T47D (cell line): Measurements from ENCODE around the gene KCNJ6.

Source experiments
- DNase-seq, 2 experiments: peaks; one replicate each; pipeline versions ENCODE4 v3.0.0 to v3.0.0-alpha.2; 2011 to 2012; ENCODE audit warnings: low read depth in 1 of 2, low spot score in 1 of 2
- JUND ChIP-seq: IDR thresholded peaks from 2 replicates; pipeline ENCODE4 v1.6.1; 2012; ENCODE audit warnings: low read depth
- in situ Hi-C: cut with HindIII; loops from 2 replicates; pipeline ENCODE4 v1.10.0; 2016; ENCODE audit warnings: low sequenced_read_pairs, low pct_unique_long_range_greater_than_20kb

KCNJ6 gene

DNA sequence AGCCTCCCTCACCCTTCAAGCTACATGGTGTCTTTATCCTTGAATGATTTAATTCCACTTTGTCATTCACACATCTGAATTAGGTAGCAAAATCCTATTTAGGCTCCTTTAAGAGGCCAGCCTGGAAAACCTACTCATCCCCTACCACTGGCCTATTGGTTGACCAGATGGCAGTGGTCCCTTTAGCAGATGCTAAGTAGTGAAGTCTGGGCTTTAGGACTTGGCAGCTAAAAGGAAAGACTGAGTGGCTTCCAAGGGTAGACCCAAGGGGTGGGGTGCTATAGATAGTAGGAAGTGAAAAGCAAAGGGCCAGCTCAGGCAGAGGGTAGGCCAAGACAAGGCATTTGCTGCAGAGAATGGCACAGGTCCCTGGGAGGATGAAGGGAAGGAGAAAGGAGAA, 46.6 kb downstream of the KCNJ6 start:
- TF ChIP-seq JUND, result no peak
- no peak for DNase-seq
- in situ Hi-C loops, result no loop called here

DNA sequence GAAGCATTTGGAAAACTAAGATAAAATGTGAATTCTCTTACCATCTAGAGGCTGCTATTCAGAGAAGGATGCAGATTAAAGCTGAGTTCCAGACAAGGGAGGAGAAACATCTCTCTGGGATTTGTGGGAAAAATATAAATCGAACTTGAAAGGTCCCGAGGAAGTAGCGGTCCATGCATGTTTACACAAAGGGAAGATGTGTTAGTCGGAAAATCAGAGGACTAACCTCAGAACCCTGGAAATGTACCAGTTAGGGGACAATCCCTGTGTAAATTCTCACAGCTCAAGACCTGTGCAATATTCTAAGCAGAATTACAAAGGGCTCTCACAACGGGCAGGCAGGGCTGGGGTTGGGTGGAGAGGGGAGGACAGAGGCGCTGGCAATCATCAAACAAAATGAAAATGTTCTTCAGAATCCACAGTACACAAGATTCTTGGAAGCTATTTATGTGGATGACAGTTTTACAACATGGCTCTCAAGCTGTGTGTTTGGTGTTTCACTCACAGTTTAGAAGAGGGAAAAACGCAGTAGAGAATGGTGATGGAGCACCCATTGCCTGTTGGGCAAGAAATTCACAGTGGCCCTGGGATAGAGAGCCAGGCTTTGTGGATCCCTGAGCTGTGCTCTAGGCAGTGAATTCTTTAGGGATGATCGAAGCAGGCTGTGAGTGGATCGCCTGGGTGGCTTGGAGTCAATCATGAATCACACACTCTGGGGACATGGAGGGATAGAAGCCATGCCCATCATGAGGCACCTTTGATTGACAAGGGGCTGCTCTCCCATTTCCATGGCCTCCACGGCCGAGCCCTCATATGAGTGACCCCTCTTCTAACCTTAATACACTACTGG, 47.6 kb downstream of the KCNJ6 start:
- no peak for DNase-seq
- TF ChIP-seq JUND, result no peak
- in situ Hi-C loops, result no loop called here

DNA sequence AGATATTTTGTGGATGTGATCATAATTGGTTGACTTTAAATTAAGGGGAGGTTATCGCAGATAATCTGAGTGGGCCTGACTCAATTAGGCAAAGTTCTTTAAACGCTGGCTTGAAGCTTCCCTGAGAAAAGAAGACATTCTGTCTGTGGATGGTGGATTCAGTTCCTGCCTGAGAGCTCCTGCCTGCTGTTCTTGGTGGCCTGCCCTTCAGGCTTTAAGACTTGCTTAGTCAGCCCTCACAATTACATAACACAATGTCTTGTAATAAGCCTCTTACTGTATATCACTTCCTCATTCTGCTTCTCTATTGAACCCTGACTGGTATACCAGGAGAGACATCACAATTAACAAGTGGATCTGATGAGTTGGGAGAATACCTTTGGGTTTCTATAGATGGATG, 50.2 kb downstream of the KCNJ6 start:
- no peak for TF ChIP-seq JUND
- no peak for DNase-seq
- in situ Hi-C loops, result no loop called here

- in situ Hi-C loops, result no loop called here
- no peak for TF ChIP-seq JUND
- DNase-seq, result no peak
Observed at GRCh38 chr21:37865156-37865555, 51.1 kb downstream of the KCNJ6 start.

DNA sequence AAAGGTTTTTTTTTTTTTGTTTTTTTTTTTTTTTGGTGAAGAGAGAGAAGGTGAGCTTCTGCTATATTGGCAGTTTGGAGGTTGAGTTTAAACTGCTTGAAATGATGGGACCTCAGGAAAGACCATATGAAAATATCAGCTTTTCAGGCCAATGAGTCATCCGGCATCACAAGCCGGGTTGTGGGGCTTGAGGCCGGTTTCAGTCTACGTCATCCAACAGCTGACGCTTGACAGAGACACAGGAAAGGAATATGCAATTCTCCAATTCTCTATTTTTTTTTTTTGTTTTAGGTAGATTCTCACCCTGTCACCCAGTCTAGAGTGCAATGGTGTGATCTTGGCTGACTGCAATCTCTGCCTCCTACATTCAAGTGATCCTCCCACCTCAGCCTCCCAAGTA, 52.4 kb downstream of the KCNJ6 start:
- in situ Hi-C loops, result no loop called here
- no peak for TF ChIP-seq JUND
- no peak for DNase-seq

DNA sequence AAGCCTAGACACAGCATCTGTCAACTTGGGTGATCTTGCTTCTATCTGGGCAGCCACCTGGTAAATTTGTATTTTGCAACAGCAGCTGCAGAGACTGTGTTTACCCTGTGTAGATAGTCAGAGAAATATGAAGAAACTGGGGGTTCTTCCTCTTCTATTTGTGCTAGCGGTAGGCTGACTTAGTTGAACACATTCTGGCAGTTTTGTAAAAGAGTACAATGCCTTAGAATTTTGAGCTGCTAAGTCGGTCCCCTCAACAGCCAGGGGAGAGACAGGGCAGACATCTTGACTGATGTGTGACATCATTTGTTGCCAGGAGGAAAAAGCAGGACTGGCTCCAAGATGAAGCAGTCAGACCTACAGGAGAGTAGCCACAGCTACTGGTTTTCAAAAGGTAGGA, 53.7 kb downstream of the KCNJ6 start:
- no peak for TF ChIP-seq JUND
- in situ Hi-C loops, result no loop called here
- DNase-seq, result peak; percentile 51 to 61

DNA sequence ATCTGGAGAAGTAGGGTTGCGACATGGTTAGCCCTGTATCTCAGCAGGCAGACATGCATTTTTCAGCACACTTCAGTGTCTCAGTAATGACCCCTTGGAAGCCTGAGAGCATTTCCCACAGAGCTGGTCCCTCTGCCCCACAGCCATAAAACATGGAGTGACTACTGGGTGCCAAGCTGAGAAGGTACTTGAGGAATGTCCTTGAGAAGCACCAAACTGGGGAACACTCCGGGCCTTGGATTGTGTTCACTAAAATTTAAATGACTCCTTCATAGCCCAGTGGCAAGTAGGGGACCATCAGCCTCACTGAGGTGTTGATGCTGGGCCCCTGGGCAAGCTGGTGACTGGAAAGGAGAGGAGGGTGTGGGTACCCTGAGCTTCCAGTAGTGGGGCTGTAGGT, 54.7 kb downstream of the KCNJ6 start:
- DNase-seq, result no peak
- in situ Hi-C loops, result no loop called here
- TF ChIP-seq JUND, result no peak

- no peak for TF ChIP-seq JUND
- in situ Hi-C loops, result no loop called here
- DNase-seq, result no peak
Observed at GRCh38 chr21:37860416-37860815, 55.8 kb downstream of the KCNJ6 start.

DNA sequence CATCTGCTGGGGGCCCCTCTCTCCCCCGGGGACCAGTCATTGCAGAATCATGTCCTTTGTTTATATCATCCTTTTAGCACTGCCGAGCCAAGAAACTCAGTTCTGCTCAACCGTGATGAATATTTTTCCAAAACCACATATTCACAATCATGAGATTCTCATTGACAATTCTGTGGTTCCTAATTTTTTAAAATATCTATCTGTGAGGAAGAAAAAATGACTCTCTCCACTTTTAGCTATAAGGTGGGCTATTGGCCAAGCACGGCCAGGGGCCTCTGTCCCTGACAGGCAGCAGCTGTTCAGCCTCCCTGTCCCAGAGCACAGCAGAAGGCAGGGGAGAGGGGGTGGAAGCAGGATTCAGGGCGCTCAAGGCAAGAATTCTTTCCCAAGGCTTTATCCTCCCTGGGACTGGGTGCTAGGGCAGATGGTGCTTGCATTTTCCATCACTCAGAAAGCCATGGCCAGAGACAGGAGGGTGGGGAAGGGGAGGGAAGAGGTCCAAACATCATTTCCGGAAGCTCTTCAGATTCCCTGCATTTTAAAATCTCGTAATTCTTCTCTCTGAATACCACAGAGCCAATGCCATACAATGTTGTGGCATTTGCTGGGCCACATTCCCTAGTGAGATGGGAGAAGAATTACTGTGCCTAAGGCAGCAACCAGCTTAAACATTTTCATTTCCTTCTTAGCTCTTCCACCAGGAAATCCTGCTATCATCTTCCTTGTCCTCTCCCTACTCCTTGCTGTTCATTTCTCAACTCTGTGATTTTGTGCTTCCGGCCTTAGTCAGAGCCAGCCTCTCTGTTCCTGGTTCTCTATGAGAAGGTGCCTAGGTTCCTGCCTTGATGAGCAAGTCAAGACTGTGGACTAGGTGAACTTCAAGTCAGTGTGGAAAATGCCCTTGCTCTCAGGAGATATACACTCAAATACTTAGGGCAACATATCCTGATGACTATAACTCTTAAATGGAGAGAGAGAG, 60.3 kb downstream of the KCNJ6 start:
- no peak for TF ChIP-seq JUND
- in situ Hi-C loops, result no loop called here

GRCh38 chr21:37855271-37855646, 61.0 kb downstream of the KCNJ6 start:
- DNase-seq, result no peak
- no peak for TF ChIP-seq JUND
- in situ Hi-C loops, result no loop called here

More for the DNA sequence above, 60.3 kb downstream of the KCNJ6 start:
- no peak for DNase-seq

DNA sequence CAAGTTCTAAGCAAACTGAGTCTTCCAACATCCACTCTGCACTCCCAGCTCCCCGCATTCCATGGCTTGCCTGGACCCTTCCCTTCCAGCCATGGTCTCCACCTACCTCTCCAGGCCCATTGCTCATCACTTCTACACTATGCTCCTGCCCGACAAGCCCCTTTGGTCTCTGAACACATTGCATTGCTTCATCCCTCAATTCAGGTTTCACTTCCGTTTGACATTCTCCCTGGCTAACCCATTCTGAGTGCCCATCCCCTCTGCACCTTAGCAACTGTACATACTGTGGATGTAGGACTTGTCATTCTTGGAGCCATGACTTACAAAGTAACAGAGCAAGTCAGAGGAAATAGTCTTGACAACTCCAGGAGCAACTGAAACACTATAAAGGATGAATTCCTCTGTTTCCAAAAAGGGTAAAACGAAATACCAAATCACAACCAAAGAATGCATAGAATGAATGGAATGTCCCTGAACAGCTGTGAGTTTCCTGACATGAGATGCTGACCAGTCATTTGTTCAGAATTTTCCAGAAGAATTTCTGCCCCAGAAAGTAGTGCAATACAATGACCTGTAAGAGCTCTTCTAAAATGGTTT, 66.7 kb downstream of the KCNJ6 start:
- in situ Hi-C loops, result no loop called here
- DNase-seq, result no peak
- TF ChIP-seq JUND, result no peak

GRCh38 chr21:37848721-37849490, 67.4 kb downstream of the KCNJ6 start:
- in situ Hi-C loops, result no loop called here

More at GRCh38 chr21:37848721-37849490, 67.4 kb downstream of the KCNJ6 start:
- DNase-seq, result no peak
- no peak for TF ChIP-seq JUND
